Ascending aorta (tissue), 2 donors: ENCODE results near the gene NRXN2. TPM values are rescaled to one million over a fixed set of nuclear protein-coding genes. Genes with fewer than 3 reads are reported as not detected.

Source experiments
- DNase-seq, 2 donors: peaks; one replicate each; pipeline ENCODE4 v3.0.0-alpha.2; 2019; ENCODE audit warnings: low spot score in 2 of 2
- H3K27ac ChIP-seq, 2 donors: fragments of 200-600 bp; sonication (generic); one replicate each; pipeline ENCODE4 v1.5.1; 2016 to 2017; ENCODE audit warnings: mild to moderate bottlenecking in 1 of 2
- H3K27me3 ChIP-seq: fragments of 200-600 bp; sonication (generic); one replicate; pipeline ENCODE4 v1.5.1; 2017
- H3K36me3 ChIP-seq, 2 donors: fragments of 200-600 bp; sonication (generic); one replicate each; pipeline ENCODE4 v1.5.1; 2016
- H3K4me1 ChIP-seq, 2 donors: fragments of 200-600 bp; sonication (generic); one replicate each; pipeline ENCODE4 v1.5.1; 2016 to 2017; ENCODE audit warnings: mild to moderate bottlenecking in 1 of 2
- H3K4me3 ChIP-seq, 2 donors: fragments of 200-600 bp; sonication (generic); one replicate each; pipeline ENCODE4 v1.5.1; 2016 to 2017; ENCODE audit warnings: mild to moderate bottlenecking in 1 of 2
- H3K9me3 ChIP-seq, 2 donors: fragments of 200-600 bp; sonication (generic); one replicate each; pipeline ENCODE4 v1.5.1; 2016
- CTCF ChIP-seq, 3 experiments: fragments of 200-600 bp in 2 of 3; fragments of 450-650 bp in 1 of 3; sonication (generic) in 2 of 3; IDR thresholded peaks; one replicate each; pipeline ENCODE4 v1.5.1; 2016 to 2019; ENCODE audit warnings: antibody characterized with exemption in 3 of 3, mild to moderate bottlenecking in 1 of 3, moderate library complexity in 1 of 3
- intact Hi-C: fragments of 100-400 bp; cut with DNase I; formaldehyde crosslinking; loops from one replicate; pipeline ENCODE4 v1.15.1; 2023
- total RNA-seq: library from RNA; depleted of rRNA; stranded (reverse); fragments of >200 nt; gene quantifications from one replicate; pipeline ENCODE4 v1.1.0, GENCODE V29; 2016

NRXN2 gene
- total RNA-seq, 1 donor from 2014 or later, result 26.0 TPM

GRCh38 chr11:64661614-64662013 is 61.4 kb downstream of the NRXN2 start:
- Histone ChIP-seq H3K4me1 (peaks cover 11 to 18% of the 10 kb centered on the region in 2 donors), H3K36me3 (no peaks in the 10 kb centered on the region), H3K27me3 (no peaks in the 10 kb centered on the region), H3K27ac (peak overlapping the region; percentile 79 to 89), H3K9me3 (no peaks in the 10 kb centered on the region), H3K4me3 (peak overlapping the region in 1 of 2 donors; percentile 65)
- peak in 1 of 2 donors; percentile 69 for DNase-seq
- intact Hi-C loops, result loop anchor here (1.0 kb wide), 2 partner anchors 14 to 27 kb away; no protein-coding TSS in a partner anchor
- TF ChIP-seq CTCF (IDR thresholded peaks at IDR 0.05), result no peak

GRCh38 chr11:64661146-64661545 is 61.9 kb downstream of the NRXN2 start:
- Histone ChIP-seq H3K27ac (peak overlapping the region; percentile 79 to 89), H3K9me3 (no peaks in the 10 kb centered on the region), H3K4me1 (peaks cover 11 to 18% of the 10 kb centered on the region in 2 donors), H3K36me3 (no peaks in the 10 kb centered on the region), H3K27me3 (no peaks in the 10 kb centered on the region), H3K4me3 (peak overlapping the region; percentile 45 to 65)
- intact Hi-C loops, result loop anchor here (1.0 kb wide), 2 partner anchors 14 to 27 kb away; no protein-coding TSS in a partner anchor
- TF ChIP-seq CTCF (IDR thresholded peaks at IDR 0.05), result no peak
- peak; percentile 47 to 92 for DNase-seq

DNA sequence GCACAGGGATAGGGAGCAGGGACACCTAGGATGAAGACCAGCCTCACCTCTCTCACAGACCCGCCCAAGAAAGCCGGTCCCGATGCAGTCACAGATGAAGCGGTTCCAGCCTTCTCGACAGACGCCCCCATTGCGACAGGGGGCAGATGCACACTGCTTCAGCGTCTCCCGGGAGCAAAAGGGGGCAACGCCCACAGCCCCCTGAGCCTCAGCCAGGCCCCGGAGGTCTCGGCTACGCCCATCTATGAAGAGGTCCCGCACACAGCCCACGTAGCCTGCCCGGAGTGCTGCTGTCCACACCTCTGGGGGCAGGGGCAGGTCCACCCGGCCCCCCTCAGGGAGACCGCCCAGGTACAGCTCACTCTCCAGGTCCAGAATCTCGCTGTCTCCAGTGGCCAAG is 62.3 kb downstream of the NRXN2 start:
- Histone ChIP-seq H3K27ac (peak overlapping the region; percentile 79 to 89), H3K9me3 (no peaks in the 10 kb centered on the region), H3K36me3 (no peaks in the 10 kb centered on the region), H3K4me3 (peak overlapping the region; percentile 45 to 65), H3K27me3 (no peaks in the 10 kb centered on the region), H3K4me1 (peaks cover 11 to 18% of the 10 kb centered on the region in 2 donors)
- intact Hi-C loops, result loop anchor here (1.0 kb wide), 2 partner anchors 15 to 28 kb away; no protein-coding TSS in a partner anchor
- TF ChIP-seq CTCF (IDR thresholded peaks at IDR 0.05), result no peak
- DNase-seq, result peak in 1 of 2 donors; percentile 69

GRCh38 chr11:64660205-64660604 is 62.8 kb downstream of the NRXN2 start:
- no peak for TF ChIP-seq CTCF (IDR thresholded peaks at IDR 0.05)

DNA sequence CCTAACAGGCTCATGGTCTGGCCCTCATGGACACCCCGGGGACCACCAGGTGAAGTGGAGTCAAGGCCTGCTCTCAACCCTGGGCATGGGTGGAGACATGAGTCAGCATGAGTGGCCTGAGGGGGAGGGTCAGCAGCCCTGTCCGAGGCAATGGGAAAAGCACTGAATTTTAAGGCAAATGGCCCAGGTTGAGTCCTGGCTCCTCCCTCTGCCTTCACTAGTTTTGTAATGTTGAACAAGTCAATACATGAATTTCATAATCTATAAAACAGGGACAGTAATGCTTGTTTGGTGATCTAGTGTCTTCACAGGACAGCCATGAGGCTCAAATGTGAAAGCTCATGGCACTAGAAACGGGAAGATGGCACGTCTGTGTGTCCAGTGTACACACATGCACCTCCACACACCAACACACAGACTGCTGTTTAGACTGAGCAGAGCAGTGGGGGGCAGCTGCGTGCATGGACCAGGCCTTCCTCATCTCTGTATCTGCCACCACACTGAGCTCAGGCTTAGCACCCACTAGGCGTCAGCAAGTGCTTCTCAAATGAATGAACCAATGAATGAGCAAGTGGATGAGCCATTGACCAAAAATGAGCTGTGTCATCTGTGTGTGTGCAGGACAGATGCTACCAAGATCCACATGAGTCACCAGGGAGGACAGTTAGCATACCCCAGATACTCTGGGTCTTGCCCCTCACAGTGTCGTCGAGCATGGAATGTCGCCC is 63.4 kb downstream of the NRXN2 start:
- DNase-seq, result peak in 1 of 2 donors; percentile 83
- Histone ChIP-seq H3K27ac (peak overlapping the region; percentile 79 to 89), H3K4me3 (peak overlapping the region; percentile 45 to 65), H3K4me1 (peaks cover 11 to 18% of the 10 kb centered on the region in 2 donors), H3K27me3 (no peaks in the 10 kb centered on the region), H3K36me3 (no peaks in the 10 kb centered on the region), H3K9me3 (no peaks in the 10 kb centered on the region)
- TF ChIP-seq CTCF (IDR thresholded peaks at IDR 0.05), result peak in 1 of 3 experiments; percentile 35
- intact Hi-C loops, result loop anchor here (1.0 kb wide), 1 partner anchor 64 kb away; the partner anchor contains the start of gene NRXN2

More at GRCh38 chr11:64660205-64660604, 62.8 kb downstream of the NRXN2 start:
- intact Hi-C loops, result no loop called here
- no peaks in the 10 kb centered on the region for H3K27me3 ChIP-seq
- peaks cover 11 to 18% of the 10 kb centered on the region in 2 donors for H3K4me1 ChIP-seq
- no peaks in the 10 kb centered on the region for H3K9me3 ChIP-seq
- H3K27ac ChIP-seq, result peak overlapping the region; percentile 79 to 89
- DNase-seq, result peak in 1 of 2 donors; percentile 61
- H3K4me3 ChIP-seq, result peak overlapping the region; percentile 45 to 65
- H3K36me3 ChIP-seq, result no peaks in the 10 kb centered on the region
